GM18861 (cell line): ENCODE results near the gene SUPT6H.

ENCODE experiments used
- ATAC-seq: cut with Tn5 transposase; IDR thresholded peaks from one replicate; pipeline ENCODE4 v1.9.1; 2021; ENCODE audit not compliant: unreplicated experiment

SUPT6H gene

DNA sequence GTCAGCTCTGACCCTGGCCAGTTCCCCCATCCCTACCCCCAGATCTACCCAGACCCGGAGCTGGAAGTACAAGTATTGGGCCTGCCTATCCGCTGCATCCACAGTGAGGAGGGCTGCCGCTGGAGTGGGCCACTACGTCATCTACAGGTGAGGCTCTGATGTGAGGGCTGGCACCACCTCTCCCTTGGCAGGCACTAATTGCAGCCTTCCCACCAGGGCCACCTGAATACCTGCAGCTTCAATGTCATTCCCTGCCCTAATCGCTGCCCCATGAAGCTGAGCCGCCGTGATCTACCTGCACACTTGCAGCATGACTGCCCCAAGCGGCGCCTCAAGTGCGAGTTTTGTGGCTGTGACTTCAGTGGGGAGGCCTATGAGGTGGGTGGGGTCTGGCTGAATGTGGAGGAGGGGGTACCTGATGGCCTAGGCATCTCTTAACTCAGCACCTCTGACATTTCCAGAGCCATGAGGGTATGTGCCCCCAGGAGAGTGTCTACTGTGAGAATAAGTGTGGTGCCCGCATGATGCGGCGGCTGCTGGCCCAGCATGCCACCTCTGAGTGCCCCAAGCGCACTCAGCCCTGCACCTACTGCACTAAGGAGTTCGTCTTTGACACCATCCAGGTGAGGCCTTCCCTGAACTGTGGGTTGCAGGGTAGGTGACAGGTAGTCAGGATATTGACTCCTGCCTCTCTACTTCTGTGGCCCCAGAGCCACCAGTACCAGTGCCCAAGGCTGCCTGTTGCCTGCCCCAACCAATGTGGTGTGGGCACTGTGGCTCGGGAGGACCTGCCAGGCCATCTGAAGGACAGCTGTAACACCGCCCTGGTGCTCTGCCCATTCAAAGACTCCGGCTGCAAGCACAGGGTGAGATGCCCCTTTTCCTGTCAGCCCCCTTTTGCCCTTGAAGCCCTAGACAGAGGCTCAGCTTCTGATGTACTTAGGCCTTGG lies 86.1 kb downstream of the SUPT6H start:
- no peak for ATAC-seq

DNA sequence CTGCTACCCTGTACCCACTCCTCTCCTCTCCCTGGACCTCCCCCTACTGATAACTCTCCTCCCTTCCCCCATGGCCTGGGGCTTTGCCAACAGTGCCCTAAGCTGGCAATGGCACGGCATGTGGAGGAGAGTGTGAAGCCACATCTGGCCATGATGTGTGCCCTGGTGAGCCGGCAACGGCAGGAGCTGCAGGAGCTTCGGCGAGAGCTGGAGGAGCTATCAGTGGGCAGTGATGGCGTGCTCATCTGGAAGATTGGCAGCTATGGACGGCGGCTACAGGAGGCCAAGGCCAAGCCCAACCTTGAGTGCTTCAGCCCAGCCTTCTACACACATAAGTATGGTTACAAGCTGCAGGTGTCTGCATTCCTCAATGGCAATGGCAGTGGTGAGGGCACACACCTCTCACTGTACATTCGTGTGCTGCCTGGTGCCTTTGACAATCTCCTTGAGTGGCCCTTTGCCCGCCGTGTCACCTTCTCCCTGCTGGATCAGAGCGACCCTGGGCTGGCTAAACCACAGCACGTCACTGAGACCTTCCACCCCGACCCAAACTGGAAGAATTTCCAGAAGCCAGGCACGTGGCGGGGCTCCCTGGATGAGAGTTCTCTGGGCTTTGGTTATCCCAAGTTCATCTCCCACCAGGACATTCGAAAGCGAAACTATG lies 87.0 kb downstream of the SUPT6H start:
- ATAC-seq: no peak

DNA sequence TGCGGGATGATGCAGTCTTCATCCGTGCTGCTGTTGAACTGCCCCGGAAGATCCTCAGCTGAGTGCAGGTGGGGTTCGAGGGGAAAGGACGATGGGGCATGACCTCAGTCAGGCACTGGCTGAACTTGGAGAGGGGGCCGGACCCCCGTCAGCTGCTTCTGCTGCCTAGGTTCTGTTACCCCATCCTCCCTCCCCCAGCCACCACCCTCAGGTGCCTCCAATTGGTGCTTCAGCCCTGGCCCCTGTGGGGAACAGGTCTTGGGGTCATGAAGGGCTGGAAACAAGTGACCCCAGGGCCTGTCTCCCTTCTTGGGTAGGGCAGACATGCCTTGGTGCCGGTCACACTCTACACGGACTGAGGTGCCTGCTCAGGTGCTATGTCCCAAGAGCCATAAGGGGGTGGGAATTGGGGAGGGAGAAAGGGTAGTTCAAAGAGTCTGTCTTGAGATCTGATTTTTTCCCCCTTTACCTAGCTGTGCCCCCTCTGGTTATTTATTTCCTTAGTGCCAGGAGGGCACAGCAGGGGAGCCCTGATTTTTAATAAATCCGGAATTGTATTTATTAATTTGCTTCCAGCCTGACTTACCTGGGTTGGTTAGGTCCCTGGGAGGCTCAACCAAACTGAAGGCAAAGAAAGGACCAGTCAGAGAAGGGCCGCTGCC lies 87.6 kb downstream of the SUPT6H start:
- ATAC-seq: no peak

DNA sequence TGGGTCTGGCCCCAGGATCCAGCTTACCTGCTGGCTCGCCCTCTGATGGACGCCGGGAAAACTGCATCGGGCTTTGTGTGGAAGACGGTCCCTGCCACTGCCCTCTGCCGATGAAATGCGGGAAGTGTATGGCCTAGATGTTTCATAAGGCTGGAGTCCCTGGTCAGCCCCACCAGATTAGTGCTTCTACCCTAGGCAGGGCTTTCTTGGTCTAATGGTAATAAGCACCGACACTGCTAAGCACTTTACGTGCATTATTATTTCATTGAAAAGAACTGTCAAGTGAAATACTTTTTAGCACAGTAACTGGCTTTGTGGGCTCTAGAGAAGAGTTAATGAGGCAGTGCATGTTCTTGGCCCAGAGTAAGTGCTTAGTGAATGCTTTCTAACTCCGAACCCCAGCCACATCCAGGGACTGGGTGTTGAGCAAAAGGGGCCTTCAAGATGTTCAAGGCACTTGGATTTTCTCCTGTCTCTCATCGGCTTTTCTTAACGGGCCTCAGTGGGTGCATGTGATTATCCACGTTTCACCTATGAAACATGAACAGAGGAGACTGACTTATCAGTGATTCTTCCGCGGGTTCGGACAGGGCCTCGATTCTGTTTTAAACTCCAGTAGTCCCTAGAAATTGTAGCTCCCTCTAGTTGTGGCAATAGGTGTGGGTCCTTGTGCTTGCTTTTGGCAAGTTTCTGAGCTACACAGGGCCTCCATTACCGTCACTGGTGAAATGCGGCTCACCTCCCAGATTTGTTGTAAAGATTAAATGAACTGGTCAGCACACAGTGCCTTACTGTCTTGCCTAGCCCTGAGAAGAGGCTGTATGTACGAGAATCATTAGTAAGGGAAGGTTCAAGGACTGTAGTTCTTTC lies 88.4 kb downstream of the SUPT6H start:
- peak; percentile 56 for ATAC-seq

DNA sequence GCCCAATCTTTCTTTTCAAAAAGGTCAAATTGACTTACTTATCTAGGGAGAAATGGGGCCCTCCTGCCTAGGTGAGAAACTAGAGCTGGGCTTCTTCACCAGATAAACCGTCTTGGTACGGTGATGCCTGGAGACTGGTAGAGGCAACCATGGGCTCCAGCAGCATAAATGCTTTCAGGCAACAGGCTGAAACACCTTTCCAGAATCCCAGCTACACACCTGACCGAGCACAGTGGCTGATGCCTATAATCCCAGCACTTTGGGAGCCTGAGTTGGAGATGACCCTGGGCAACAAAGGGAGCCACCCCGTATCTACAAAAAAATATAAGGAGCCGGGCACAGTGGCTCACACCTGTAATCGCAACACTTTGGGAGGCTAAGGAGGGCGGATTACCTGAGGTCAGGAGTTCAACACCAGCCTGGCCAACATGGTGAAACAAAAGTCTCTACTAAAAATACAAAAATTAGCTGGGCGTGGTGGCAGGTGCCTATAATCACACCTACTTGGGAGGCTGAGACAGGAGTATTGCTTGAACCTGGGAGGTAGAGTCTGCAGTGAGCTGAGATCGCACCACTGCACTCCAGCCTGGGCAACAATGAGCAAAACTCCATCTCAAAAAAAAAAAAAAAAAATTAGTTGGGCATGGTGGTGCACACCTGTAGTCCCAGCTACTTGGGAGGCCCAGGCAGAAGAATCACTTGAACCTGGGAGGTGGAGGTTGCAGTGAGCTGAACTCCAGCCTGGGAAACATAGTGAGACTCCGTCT lies 89.8 kb downstream of the SUPT6H start:
- no peak for ATAC-seq
